HG03354 (cell line): ENCODE results near the gene TBC1D9.

Experiments used
- ATAC-seq: cut with Tn5 transposase; IDR thresholded peaks from one replicate; pipeline ENCODE4 v1.9.1; 2021; ENCODE audit warnings: mild to moderate bottlenecking; ENCODE audit not compliant: unreplicated experiment, poor library complexity, severe bottlenecking

Gene TBC1D9

DNA sequence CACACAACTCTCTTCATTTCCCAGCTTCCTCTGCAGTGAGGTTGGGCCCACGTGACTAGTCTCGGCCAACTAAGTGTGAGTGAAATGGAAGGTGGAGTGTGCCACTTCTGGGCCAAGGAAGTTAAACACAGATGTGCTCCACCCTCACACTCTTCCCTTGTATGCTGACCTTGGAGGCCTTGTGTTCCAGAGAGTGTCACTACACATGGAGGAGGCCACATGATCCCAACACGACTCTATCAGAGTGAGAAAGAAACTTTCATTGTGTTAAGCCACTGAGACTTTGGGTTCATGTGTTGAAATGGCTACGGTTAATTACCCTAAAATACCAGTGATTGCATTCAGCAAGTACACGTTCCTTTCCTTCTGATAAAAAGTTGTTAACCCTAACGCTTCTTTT, 55.1 kb downstream of the TBC1D9 start:
- ATAC-seq: no peak

GRCh38 chr4:140697709-140698560, 58.2 kb downstream of the TBC1D9 start:
- ATAC-seq: no peak

GRCh38 chr4:140695483-140695882, 60.7 kb downstream of the TBC1D9 start:
- ATAC-seq: no peak

GRCh38 chr4:140693562-140693961, 62.6 kb downstream of the TBC1D9 start:
- no peak for ATAC-seq

- ATAC-seq: no peak
Observed at GRCh38 chr4:140691369-140691768, 64.8 kb downstream of the TBC1D9 start.

DNA sequence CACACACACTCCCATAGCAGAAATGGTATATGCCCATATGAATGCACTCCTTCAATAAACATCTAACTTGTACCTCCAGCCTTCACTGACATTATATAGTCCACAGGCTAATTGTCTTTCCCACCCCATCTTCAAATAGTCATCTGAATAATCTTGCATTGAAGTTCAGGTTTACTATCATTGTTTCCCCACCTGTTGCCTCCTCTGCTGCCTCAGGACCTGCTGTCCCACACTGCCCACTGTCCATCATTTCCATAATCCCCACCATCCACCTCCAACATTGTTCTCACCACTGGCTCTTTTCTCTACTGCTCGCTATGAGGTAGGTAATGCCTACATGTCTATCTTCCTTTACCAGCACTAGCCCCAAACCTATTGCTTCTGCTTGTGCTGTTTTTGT, 66.1 kb downstream of the TBC1D9 start:
- ATAC-seq: no peak

DNA sequence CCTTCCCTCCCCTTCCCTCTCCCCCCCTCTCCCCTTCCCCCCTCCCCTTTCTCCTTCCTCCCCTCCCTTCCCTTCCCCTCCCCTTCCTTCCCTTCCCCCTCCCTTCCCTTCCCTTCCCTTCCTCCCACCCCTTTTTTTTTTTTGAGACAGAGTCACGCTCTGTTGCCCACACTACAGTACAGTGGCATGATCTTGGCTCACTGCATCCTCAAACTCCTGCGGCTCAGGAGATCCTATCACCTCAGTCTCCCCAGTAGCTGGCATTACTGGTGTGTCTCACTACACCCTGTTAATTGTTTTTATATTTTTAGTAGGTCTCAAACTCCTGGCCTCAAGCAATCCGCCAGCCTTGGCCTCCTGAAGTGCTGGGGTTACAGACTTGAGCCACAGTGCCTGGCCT, 66.6 kb downstream of the TBC1D9 start:
- no peak for ATAC-seq

DNA sequence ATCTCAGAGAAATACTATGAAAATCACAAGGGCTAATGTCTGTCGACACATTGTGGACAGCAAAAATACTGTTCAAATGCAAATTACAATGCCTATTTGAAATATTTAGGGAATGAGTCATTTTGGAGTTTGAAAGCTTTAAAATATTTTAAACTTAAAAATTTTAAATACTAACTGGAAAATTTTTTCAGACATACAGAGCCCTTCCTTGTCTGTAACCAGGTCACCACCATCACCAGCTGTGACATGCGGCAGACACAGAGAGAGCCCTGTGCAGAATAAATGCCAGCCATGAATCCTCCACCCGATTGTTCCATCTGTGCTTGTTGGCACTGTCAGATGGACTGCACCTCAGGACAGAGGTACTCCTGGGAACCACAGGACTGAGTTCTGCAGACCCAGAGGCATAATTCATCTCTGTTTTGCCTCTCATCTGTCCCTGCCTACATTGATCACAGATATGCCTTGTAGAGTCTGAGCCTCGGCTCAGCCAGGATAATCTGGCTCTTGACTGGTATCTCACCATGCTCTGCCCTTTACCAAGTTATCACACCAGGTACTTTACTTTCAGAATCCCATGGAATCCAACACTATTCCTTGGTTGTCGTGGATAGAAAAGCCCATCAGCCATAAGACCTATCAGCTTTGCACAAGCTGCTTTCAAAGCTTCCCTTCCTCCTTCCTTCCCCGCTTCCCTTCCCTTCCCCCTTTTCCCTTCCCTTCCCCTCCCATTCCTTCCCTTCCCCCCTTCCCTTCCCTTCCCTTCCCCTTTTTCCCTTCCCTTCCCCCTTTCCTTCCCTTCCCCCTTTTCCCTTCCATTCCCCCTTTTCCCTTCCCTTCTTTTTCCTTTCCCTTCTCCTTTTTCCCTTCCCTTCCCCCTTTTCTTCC, 67.2 kb downstream of the TBC1D9 start:
- ATAC-seq: no peak

- no peak for ATAC-seq
Observed at GRCh38 chr4:140686796-140687195, 69.4 kb downstream of the TBC1D9 start.

DNA sequence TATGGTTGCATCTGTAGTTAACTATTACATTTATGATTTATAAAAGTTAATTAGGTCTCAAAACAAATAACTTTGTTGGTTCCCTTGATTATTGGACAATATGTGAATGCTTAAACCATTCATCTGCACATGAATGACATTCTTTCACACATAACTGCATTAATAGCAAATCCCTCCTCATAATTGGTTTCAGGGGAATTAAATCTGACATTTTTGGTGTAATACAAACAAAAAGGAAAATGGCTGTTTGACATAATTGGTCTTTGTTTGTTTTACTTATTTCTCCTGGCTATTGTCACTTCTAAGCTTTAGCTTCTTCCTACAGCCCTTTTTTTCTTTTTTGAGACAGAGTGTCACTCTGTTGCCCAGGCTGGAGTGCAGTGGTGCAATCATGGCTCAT, 71.9 kb downstream of the TBC1D9 start:
- no peak for ATAC-seq

DNA sequence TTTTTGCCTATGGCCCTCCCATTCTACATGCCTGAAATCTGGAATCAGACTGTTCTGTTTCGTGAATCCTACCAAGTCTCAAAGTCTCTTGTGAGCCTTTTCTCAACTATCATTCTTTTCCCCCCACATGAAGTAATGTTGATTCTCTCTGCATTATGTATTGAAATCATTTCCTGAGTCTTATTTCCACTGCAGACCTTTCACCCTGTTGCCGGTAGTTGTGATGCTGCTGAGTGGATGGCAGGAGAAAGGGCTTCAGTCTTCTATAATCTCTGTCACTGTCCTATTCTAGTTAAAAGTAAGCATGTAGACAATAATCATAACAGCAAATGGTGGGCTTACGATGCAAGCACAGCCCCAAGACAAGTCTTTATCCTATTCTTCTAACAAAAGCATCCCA, 75.0 kb downstream of the TBC1D9 start:
- ATAC-seq: no peak

DNA sequence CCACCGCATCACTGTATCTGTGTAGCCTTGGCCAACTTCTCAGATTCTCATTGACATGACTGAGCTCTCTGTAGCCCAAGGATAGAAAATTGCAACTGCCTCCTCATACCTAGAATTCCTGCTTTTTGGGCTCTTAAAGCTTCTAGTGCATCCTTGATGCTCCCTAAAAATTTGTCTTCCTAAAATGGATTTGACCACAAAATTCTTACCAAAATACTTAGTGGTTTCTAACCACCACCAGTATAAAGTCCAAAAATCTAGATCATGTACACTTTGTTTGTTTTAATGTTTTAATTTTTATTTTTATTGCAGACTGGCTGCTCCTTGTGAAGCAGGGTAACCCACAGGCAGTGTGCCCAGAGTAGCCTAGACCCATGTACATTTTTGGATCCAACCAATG, 75.5 kb downstream of the TBC1D9 start:
- ATAC-seq: no peak

- ATAC-seq: no peak
Observed at GRCh38 chr4:140679576-140679975, 76.6 kb downstream of the TBC1D9 start.

GRCh38 chr4:140675599-140676231, 80.5 kb downstream of the TBC1D9 start:
- ATAC-seq: no peak

GRCh38 chr4:140673729-140674128, 82.5 kb downstream of the TBC1D9 start:
- ATAC-seq: no peak

DNA sequence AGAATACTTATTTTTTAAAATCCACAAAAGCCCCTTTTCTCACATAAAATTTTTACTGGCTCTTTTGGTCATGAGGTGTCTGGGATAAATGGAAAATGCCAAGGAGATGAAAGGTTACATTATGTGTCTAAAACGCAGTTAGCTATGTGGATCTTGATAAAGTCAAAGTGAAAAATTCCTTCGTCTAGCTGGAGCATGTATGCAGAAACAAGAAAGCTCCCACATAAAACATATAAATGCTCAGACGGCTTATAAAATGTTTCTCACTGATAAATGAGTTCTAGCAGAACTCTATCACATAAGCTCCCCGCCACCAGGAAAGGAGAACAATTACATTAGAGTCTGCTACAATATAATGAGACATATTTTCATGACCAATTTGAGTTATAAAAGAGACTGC, 83.8 kb downstream of the TBC1D9 start:
- no peak for ATAC-seq

GRCh38 chr4:140668111-140668510, 88.1 kb downstream of the TBC1D9 start:
- ATAC-seq: no peak

- peak; percentile 75 for ATAC-seq
Observed at GRCh38 chr4:140666889-140667614, 89.1 kb downstream of the TBC1D9 start.

DNA sequence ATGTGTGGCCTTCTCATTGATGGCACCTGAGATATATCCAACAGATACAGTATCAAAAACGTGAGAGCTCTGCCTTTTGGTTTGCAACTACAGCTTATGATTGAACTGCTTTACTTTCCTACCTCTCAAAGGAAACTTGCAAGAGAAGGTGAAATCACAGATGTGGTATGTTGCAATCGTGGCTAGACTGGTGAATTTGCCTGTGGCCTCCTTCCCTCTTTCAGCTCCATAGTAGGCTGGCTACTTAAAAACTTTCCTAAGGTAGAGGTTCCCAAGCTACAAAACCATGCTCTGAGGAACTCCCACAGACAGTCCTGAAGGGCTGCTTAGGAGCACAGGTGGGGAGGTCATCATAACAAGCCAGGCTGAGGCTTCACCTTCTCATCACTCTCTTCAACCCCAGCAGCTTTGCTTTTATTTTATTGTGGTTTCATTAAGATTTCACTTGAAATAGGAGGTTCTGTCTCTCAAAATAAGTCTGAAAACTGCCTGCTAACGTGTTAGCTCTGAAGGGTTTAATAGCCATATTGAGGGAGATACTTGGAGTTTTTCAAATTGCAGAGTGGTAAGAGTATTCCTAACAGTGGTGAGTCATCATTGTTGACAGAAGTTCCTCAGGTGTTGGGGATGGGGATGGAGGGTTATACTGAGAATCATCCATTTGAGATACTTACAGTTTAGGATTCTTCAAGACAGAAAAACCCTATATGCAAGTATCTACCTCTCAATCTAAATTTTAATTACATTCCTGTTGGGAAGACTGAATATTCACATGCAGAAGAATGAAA, 93.9 kb downstream of the TBC1D9 start:
- ATAC-seq: no peak
